Neural crest cell (in vitro differentiated cells): ENCODE measurements around the gene SGPL1. TPM values are rescaled to one million over a fixed set of nuclear protein-coding genes. Genes with fewer than 3 reads are reported as not detected.

Experiments
- DNase-seq: peaks from one replicate; pipeline ENCODE4 v3.0.0; 2021; ENCODE audit warnings: low read depth, mixed read lengths, low spot score
- H3K27ac Mint-ChIP-seq: one replicate; pipeline ENCODE4 v1.8.0; 2021; ENCODE audit warnings: mild to moderate bottlenecking, mixed read lengths; ENCODE audit not compliant: unreplicated experiment
- H3K27me3 Mint-ChIP-seq: 2 replicates; pipeline ENCODE4 v1.8.0; 2021; ENCODE audit warnings: low read depth, mild to moderate bottlenecking, mixed read lengths
- H3K36me3 Mint-ChIP-seq: 2 replicates; pipeline ENCODE4 v1.8.0; 2021; ENCODE audit warnings: low read depth, mild to moderate bottlenecking, mixed read lengths
- H3K4me1 Mint-ChIP-seq: 2 replicates; pipeline ENCODE4 v1.8.0; 2021; ENCODE audit warnings: mixed read lengths
- H3K4me3 Mint-ChIP-seq: one replicate; pipeline ENCODE4 v1.8.0; 2021; ENCODE audit warnings: mild to moderate bottlenecking, mixed read lengths
- H3K9me3 Mint-ChIP-seq: 2 replicates; pipeline ENCODE4 v1.8.0; 2021; ENCODE audit warnings: mixed read lengths
- CTCF ChIP-seq: fragments of 200-600 bp; sonication (generic); conservative IDR thresholded peaks from 2 replicates; pipeline ENCODE4 v1.5.0; 2021; ENCODE audit warnings: antibody characterized with exemption, mild to moderate bottlenecking
- total RNA-seq: library from RNA; stranded (reverse); gene quantifications from 2 replicates; pipeline ENCODE4 v1.2.1, GENCODE V29; 2021

The SGPL1 gene
- total RNA-seq, 1 donor from 2014 or later: 58.2 TPM

- no peak overlapping the region for H3K4me3 Mint-ChIP-seq
- no peaks in the 10 kb centered on the region for H3K36me3 Mint-ChIP-seq
- TF ChIP-seq CTCF: no peak
- no peaks in the 10 kb centered on the region for H3K9me3 Mint-ChIP-seq
- H3K27ac Mint-ChIP-seq: no peak overlapping the region
- H3K27me3 Mint-ChIP-seq: no peaks in the 10 kb centered on the region
- no peak for DNase-seq
- H3K4me1 Mint-ChIP-seq: peaks cover 6% of the 10 kb centered on the region
Measured at GRCh38 chr10:70906031-70906783, 90.5 kb downstream of the SGPL1 start.

GRCh38 chr10:70906953-70907636 lies 91.3 kb downstream of the SGPL1 start:
- TF ChIP-seq CTCF: no peak
- DNase-seq: no peak
- no peaks in the 10 kb centered on the region for H3K27me3 Mint-ChIP-seq
- no peak overlapping the region for H3K4me3 Mint-ChIP-seq
- no peak overlapping the region for H3K27ac Mint-ChIP-seq
- H3K4me1 Mint-ChIP-seq: peaks cover 6% of the 10 kb centered on the region
- no peaks in the 10 kb centered on the region for H3K9me3 Mint-ChIP-seq
- H3K36me3 Mint-ChIP-seq: no peaks in the 10 kb centered on the region

GRCh38 chr10:70907637-70908405 lies 92.1 kb downstream of the SGPL1 start:
- Mint-ChIP-seq H3K4me3 (no peak overlapping the region), H3K36me3 (no peaks in the 10 kb centered on the region), H3K27ac (peak overlapping the region; percentile 57), H3K4me1 (peaks cover 6% of the 10 kb centered on the region), H3K9me3 (no peaks in the 10 kb centered on the region), H3K27me3 (no peaks in the 10 kb centered on the region)
- DNase-seq: no peak
- TF ChIP-seq CTCF: no peak

GRCh38 chr10:70908406-70909296 lies 92.9 kb downstream of the SGPL1 start:
- Mint-ChIP-seq H3K27me3 (no peaks in the 10 kb centered on the region), H3K36me3 (no peaks in the 10 kb centered on the region), H3K4me1 (peaks cover 6% of the 10 kb centered on the region), H3K4me3 (no peak overlapping the region), H3K27ac (no peak overlapping the region), H3K9me3 (no peaks in the 10 kb centered on the region)
- no peak for DNase-seq
- no peak for TF ChIP-seq CTCF
